ENCODE measurements around the gene VPS51.
A peak's percentile ranks its signal among the peaks of the same experiment; 100 is the strongest.

VPS51 gene

DNA sequence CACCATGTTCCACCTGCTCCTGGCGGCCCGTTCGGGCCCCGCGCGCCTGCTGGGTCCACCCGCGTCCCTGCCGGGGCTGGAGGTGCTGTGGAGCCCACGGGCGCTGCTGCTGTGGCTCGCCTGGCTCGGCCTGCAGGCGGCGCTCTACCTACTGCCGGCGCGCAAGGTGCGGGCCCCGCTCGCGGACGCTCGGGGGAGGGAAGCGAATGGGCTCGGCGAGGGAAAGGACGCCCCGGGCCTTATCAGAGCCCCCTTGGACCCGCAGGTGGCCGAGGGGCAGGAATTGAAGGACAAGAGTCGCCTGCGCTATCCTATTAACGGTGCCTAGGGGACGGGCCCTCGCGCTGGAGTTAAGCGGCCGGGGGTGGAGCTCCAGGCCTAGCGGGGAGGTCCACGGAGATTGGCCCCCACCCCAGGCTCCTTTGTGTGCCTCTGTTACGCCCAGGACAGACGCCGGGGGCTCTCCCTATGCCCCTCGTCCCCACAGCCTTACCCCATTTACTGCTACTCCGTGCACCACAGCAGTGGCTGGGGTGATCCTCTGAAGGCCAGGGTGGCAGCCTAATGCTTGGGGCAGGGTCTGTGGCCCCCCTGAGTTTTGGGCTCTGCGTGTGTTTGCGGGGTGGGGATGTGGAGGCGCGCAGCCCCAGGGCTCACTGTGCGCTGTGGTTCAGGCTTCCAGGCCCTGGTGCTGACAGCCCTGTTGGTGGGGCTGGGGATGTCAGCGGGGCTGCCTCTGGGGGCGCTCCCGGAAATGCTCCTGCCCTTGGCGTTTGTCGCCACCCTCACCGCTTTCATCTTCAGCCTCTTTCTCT, 16.7 kb downstream of the VPS51 start:
- peaks cover 10% of the 10 kb centered on the region; the same call in 1 of the 2 replicates for H3K36me3 ChIP-seq (ENCODE audit: low read depth)
- TF ChIP-seq, protein P1, sequence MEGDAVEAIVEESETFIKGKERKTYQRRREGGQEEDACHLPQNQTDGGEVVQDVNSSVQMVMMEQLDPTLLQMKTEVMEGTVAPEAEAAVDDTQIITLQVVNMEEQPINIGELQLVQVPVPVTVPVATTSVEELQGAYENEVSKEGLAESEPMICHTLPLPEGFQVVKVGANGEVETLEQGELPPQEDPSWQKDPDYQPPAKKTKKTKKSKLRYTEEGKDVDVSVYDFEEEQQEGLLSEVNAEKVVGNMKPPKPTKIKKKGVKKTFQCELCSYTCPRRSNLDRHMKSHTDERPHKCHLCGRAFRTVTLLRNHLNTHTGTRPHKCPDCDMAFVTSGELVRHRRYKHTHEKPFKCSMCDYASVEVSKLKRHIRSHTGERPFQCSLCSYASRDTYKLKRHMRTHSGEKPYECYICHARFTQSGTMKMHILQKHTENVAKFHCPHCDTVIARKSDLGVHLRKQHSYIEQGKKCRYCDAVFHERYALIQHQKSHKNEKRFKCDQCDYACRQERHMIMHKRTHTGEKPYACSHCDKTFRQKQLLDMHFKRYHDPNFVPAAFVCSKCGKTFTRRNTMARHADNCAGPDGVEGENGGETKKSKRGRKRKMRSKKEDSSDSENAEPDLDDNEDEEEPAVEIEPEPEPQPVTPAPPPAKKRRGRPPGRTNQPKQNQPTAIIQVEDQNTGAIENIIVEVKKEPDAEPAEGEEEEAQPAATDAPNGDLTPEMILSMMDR (IDR thresholded peaks at IDR 0.05; ENCODE audit: poor library complexity, severe bottlenecking) = peak; percentile 90
- peaks cover 10% of the 10 kb centered on the region for H3K4me1 ChIP-seq (ENCODE audit: insufficient read depth, poor library complexity, severe bottlenecking)
- ATAC-seq (ENCODE audit: low read depth) = peak; percentile 5
- H3K27me3 ChIP-seq (ENCODE audit: insufficient read depth, poor library complexity, severe bottlenecking) = no peaks in the 10 kb centered on the region
- no peaks in the 10 kb centered on the region for H3K9me3 ChIP-seq (ENCODE audit: severe bottlenecking)
- peak; percentile 60 for DNase-seq (ENCODE audit: low spot score)
- peak overlapping the region; percentile 45 for H3K27ac ChIP-seq (ENCODE audit: poor library complexity, severe bottlenecking)
- peak overlapping the region; percentile 39 for H3K4me3 ChIP-seq (ENCODE audit: severe bottlenecking)

DNA sequence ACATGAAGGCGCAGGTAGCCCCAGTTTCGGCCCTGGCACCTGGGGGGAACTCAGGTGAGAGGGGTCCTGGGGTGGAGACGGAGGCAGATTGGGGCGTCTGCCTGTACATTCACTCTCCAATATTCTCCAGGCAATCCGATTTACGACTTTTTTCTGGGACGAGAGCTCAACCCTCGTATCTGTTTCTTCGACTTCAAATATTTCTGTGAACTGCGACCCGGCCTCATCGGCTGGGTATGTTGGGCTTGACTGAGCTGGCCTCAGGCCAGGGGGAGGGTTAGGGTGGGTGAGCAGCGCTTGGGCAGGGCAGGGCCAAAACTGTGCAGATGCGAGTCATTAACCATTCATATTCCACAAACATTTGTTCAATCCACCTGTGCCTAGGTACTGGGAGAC, 17.3 kb downstream of the VPS51 start:
- H3K9me3 ChIP-seq (ENCODE audit: severe bottlenecking) = no peaks in the 10 kb centered on the region
- peaks cover 15% of the 10 kb centered on the region for H3K36me3 ChIP-seq (ENCODE audit: low read depth)
- peak overlapping the region; percentile 45 for H3K27ac ChIP-seq (ENCODE audit: poor library complexity, severe bottlenecking)
- TF ChIP-seq, protein P1 (IDR thresholded peaks at IDR 0.05; ENCODE audit: poor library complexity, severe bottlenecking) = no peak
- peak overlapping the region; percentile 39 for H3K4me3 ChIP-seq (ENCODE audit: severe bottlenecking)
- no peaks in the 10 kb centered on the region for H3K27me3 ChIP-seq (ENCODE audit: insufficient read depth, poor library complexity, severe bottlenecking)
- peaks cover 10% of the 10 kb centered on the region for H3K4me1 ChIP-seq (ENCODE audit: insufficient read depth, poor library complexity, severe bottlenecking)
- DNase-seq (ENCODE audit: low spot score) (no peak), ATAC-seq (ENCODE audit: low read depth) (no peak)

DNA sequence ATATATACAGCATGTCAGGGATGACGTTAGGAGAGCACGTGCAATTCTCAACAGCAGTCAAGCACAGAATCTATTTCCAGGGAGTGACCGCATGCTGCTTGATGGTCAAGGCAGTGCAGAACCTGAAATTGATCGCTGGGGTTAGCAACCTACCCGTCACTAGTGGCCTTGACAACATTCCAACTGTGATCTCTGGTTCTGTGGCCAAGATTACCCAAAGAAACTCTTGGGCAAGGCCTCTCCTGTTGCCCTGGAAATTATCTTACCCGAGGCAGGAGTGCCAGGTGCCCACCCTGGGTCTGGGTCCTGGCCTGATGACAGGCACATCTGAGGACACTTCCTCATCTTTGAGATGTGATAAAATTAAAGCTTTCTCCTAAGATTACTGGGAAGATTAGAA, 17.8 kb downstream of the VPS51 start:
- Histone ChIP-seq H3K27ac (ENCODE audit: poor library complexity, severe bottlenecking) (no peak overlapping the region), H3K36me3 (ENCODE audit: low read depth) (peaks cover 20% of the 10 kb centered on the region), H3K4me1 (ENCODE audit: insufficient read depth, poor library complexity, severe bottlenecking) (peaks cover 10% of the 10 kb centered on the region), H3K27me3 (ENCODE audit: insufficient read depth, poor library complexity, severe bottlenecking) (no peaks in the 10 kb centered on the region), H3K4me3 (ENCODE audit: severe bottlenecking) (no peak overlapping the region), H3K9me3 (ENCODE audit: severe bottlenecking) (no peaks in the 10 kb centered on the region)
- TF ChIP-seq, protein P1 (IDR thresholded peaks at IDR 0.05; ENCODE audit: poor library complexity, severe bottlenecking) = no peak
- no peak for DNase-seq (ENCODE audit: low spot score)
- no peak for ATAC-seq (ENCODE audit: low read depth)

DNA sequence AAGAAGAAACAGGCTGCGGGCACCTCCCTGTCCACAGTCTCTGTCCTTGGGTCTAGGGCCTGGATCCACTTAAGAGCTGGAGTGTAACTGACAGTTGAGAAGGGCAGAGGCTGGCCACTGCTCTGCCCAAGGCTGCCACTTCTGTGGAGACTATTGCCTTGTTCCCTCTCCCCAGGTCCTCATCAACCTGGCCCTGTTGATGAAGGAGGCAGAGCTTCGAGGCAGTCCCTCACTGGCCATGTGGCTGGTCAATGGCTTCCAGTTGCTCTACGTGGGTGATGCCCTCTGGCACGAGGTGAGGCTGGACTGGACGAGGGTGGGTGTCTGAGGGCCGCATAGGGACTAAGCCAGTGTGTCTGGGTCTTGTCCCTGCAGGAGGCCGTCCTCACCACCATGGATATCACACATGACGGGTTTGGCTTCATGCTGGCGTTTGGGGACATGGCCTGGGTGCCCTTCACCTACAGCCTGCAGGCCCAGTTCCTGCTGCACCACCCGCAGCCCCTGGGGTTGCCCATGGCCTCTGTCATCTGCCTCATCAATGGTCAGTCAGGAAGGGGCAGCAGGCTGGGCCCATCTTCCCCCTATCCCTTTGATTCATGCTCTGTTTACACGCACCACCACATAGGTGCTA, 18.6 kb downstream of the VPS51 start:
- H3K27ac ChIP-seq (ENCODE audit: poor library complexity, severe bottlenecking) = no peak overlapping the region
- TF ChIP-seq, protein P1 (IDR thresholded peaks at IDR 0.05; ENCODE audit: poor library complexity, severe bottlenecking) = no peak

More for the DNA sequence above, 18.6 kb downstream of the VPS51 start:
- H3K27me3 ChIP-seq (ENCODE audit: insufficient read depth, poor library complexity, severe bottlenecking) = no peaks in the 10 kb centered on the region
- peaks cover 10% of the 10 kb centered on the region for H3K4me1 ChIP-seq (ENCODE audit: insufficient read depth, poor library complexity, severe bottlenecking)
- no peak for DNase-seq (ENCODE audit: low spot score)
- no peak overlapping the region for H3K4me3 ChIP-seq (ENCODE audit: severe bottlenecking)
- no peak for ATAC-seq (ENCODE audit: low read depth)
- peaks cover 28% of the 10 kb centered on the region for H3K36me3 ChIP-seq (ENCODE audit: low read depth)
- H3K9me3 ChIP-seq (ENCODE audit: severe bottlenecking) = no peaks in the 10 kb centered on the region
